B cell (primary cell): ENCODE measurements around the gene G0S2.

Source experiments
- EZH2 ChIP-seq: IDR thresholded peaks from 2 replicates; pipeline ENCODE4 v1.6.1; 2012; ENCODE audit warnings: borderline replicate concordance, low read depth, mild to moderate bottlenecking, moderate library complexity, low read length; ENCODE audit not compliant: insufficient read depth, poor library complexity, severe bottlenecking
- TF ChIP-seq, protein P1 (sequence below): fragments of 200-600 bp; IDR thresholded peaks from one replicate; pipeline ENCODE4 v1.8.0; 2022; ENCODE audit warnings: antibody characterized with exemption, mild to moderate bottlenecking

DNA sequence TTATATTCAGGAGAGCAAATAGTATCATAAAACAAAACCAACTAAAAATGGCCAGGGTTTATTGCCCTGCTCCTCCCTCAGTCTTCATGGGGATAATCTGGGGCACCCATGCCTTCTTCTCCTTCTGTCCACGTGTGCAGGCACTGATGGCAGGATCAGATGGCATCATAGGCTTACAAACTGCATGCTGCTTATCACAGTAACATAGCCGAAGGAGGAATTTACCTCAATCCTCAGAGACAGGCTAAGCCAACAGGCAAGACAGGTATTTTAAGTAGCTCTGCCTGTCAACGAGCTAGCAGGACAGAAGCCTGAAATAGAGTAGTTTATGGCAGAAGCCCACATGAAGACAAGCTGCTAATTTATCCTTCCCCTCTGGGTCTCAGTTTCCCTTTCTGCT lies 32.4 kb upstream of the G0S2 start:
- TF ChIP-seq, protein P1, sequence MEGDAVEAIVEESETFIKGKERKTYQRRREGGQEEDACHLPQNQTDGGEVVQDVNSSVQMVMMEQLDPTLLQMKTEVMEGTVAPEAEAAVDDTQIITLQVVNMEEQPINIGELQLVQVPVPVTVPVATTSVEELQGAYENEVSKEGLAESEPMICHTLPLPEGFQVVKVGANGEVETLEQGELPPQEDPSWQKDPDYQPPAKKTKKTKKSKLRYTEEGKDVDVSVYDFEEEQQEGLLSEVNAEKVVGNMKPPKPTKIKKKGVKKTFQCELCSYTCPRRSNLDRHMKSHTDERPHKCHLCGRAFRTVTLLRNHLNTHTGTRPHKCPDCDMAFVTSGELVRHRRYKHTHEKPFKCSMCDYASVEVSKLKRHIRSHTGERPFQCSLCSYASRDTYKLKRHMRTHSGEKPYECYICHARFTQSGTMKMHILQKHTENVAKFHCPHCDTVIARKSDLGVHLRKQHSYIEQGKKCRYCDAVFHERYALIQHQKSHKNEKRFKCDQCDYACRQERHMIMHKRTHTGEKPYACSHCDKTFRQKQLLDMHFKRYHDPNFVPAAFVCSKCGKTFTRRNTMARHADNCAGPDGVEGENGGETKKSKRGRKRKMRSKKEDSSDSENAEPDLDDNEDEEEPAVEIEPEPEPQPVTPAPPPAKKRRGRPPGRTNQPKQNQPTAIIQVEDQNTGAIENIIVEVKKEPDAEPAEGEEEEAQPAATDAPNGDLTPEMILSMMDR: no peak
- TF ChIP-seq EZH2: no peak
